IPS-18a (cell line): ENCODE measurements around the gene SIK3.

Experiments used
- H3K27ac ChIP-seq: one replicate; pipeline ENCODE4 v1.5.1; 2013; ENCODE audit warnings: low read length
- H3K27me3 ChIP-seq: one replicate; pipeline ENCODE4 v1.6.1; 2013; ENCODE audit warnings: mild to moderate bottlenecking, low read length; ENCODE audit not compliant: control insufficient read depth, insufficient read depth
- H3K36me3 ChIP-seq: one replicate; pipeline ENCODE4 v1.6.1; 2013; ENCODE audit warnings: low read depth, low read length; ENCODE audit not compliant: control insufficient read depth
- H3K4me1 ChIP-seq: one replicate; pipeline ENCODE4 v1.6.1; 2013; ENCODE audit warnings: low read depth, low read length; ENCODE audit not compliant: control insufficient read depth
- H3K4me3 ChIP-seq: one replicate; pipeline ENCODE4 v1.5.1; 2013; ENCODE audit warnings: low read length
- H3K9ac ChIP-seq: one replicate; pipeline ENCODE4 v1.6.1; 2013; ENCODE audit warnings: mild to moderate bottlenecking, low read length, moderate library complexity
- H3K9me3 ChIP-seq: one replicate; pipeline ENCODE4 v1.6.1; 2013; ENCODE audit warnings: low read depth, low read length; ENCODE audit not compliant: control insufficient read depth

The SIK3 gene

GRCh38 chr11:116864531-116864930, 233.7 kb downstream of the SIK3 start:
- Histone ChIP-seq H3K4me3 (no peak overlapping the region), H3K9me3 (no peaks in the 10 kb centered on the region), H3K9ac (no peak overlapping the region), H3K27me3 (no peaks in the 10 kb centered on the region), H3K36me3 (peaks cover 64% of the 10 kb centered on the region), H3K27ac (no peak overlapping the region), H3K4me1 (no peaks in the 10 kb centered on the region)

- Histone ChIP-seq H3K9ac (no peak overlapping the region), H3K27ac (no peak overlapping the region), H3K27me3 (no peaks in the 10 kb centered on the region), H3K4me1 (no peaks in the 10 kb centered on the region), H3K4me3 (no peak overlapping the region), H3K36me3 (peaks cover 66% of the 10 kb centered on the region), H3K9me3 (no peaks in the 10 kb centered on the region)
These were observed 235.3 kb downstream of the SIK3 start for GRCh38 chr11:116862951-116863350.

GRCh38 chr11:116862185-116862584, 236.0 kb downstream of the SIK3 start:
- Histone ChIP-seq H3K27me3 (no peaks in the 10 kb centered on the region), H3K9me3 (no peaks in the 10 kb centered on the region), H3K4me3 (no peak overlapping the region), H3K4me1 (no peaks in the 10 kb centered on the region), H3K9ac (no peak overlapping the region), H3K27ac (no peak overlapping the region), H3K36me3 (peaks cover 66% of the 10 kb centered on the region)

- Histone ChIP-seq H3K27ac (no peak overlapping the region), H3K36me3 (peaks cover 66% of the 10 kb centered on the region)
These were observed 236.7 kb downstream of the SIK3 start for GRCh38 chr11:116861539-116861938.

GRCh38 chr11:116860303-116860702, 237.9 kb downstream of the SIK3 start:
- Histone ChIP-seq H3K9me3 (no peaks in the 10 kb centered on the region), H3K27ac (no peak overlapping the region)

More at GRCh38 chr11:116861539-116861938, 236.7 kb downstream of the SIK3 start:
- Histone ChIP-seq H3K9me3 (no peaks in the 10 kb centered on the region), H3K27me3 (no peaks in the 10 kb centered on the region), H3K4me1 (no peaks in the 10 kb centered on the region), H3K9ac (no peak overlapping the region), H3K4me3 (no peak overlapping the region)

GRCh38 chr11:116859175-116859574, 239.1 kb downstream of the SIK3 start:
- H3K4me1 ChIP-seq: no peaks in the 10 kb centered on the region
- H3K27me3 ChIP-seq: no peaks in the 10 kb centered on the region
- no peaks in the 10 kb centered on the region for H3K9me3 ChIP-seq
- H3K4me3 ChIP-seq: no peak overlapping the region
- no peak overlapping the region for H3K27ac ChIP-seq
- peaks cover 60% of the 10 kb centered on the region for H3K36me3 ChIP-seq
- no peak overlapping the region for H3K9ac ChIP-seq

More at GRCh38 chr11:116860303-116860702, 237.9 kb downstream of the SIK3 start:
- Histone ChIP-seq H3K9ac (no peak overlapping the region), H3K4me1 (no peaks in the 10 kb centered on the region), H3K36me3 (peaks cover 68% of the 10 kb centered on the region), H3K4me3 (no peak overlapping the region), H3K27me3 (no peaks in the 10 kb centered on the region)

- peaks cover 52% of the 10 kb centered on the region for H3K36me3 ChIP-seq
- no peaks in the 10 kb centered on the region for H3K9me3 ChIP-seq
- H3K4me3 ChIP-seq: no peak overlapping the region
- H3K9ac ChIP-seq: no peak overlapping the region
- H3K4me1 ChIP-seq: no peaks in the 10 kb centered on the region
- no peaks in the 10 kb centered on the region for H3K27me3 ChIP-seq
- no peak overlapping the region for H3K27ac ChIP-seq
These were observed 240.3 kb downstream of the SIK3 start for GRCh38 chr11:116857936-116858335.

GRCh38 chr11:116857316-116857715, 240.9 kb downstream of the SIK3 start:
- H3K27ac ChIP-seq: no peak overlapping the region
- H3K9me3 ChIP-seq: no peaks in the 10 kb centered on the region
- no peak overlapping the region for H3K9ac ChIP-seq
- H3K27me3 ChIP-seq: no peaks in the 10 kb centered on the region
- H3K4me1 ChIP-seq: no peaks in the 10 kb centered on the region
- H3K4me3 ChIP-seq: no peak overlapping the region
- H3K36me3 ChIP-seq: peaks cover 49% of the 10 kb centered on the region

GRCh38 chr11:116856423-116856822, 241.8 kb downstream of the SIK3 start:
- Histone ChIP-seq H3K4me3 (no peak overlapping the region), H3K27me3 (no peaks in the 10 kb centered on the region), H3K36me3 (peaks cover 40% of the 10 kb centered on the region), H3K9ac (no peak overlapping the region), H3K27ac (no peak overlapping the region), H3K4me1 (no peaks in the 10 kb centered on the region), H3K9me3 (no peaks in the 10 kb centered on the region)

- Histone ChIP-seq H3K27ac (no peak overlapping the region), H3K4me1 (no peaks in the 10 kb centered on the region), H3K9me3 (no peaks in the 10 kb centered on the region), H3K9ac (no peak overlapping the region), H3K4me3 (no peak overlapping the region), H3K36me3 (peaks cover 30% of the 10 kb centered on the region), H3K27me3 (no peaks in the 10 kb centered on the region)
These were observed 242.8 kb downstream of the SIK3 start for GRCh38 chr11:116855413-116855812.

GRCh38 chr11:116853461-116854073, 244.7 kb downstream of the SIK3 start:
- Histone ChIP-seq H3K4me3 (no peak overlapping the region), H3K36me3 (peaks cover 30% of the 10 kb centered on the region), H3K27me3 (no peaks in the 10 kb centered on the region), H3K4me1 (no peaks in the 10 kb centered on the region), H3K27ac (no peak overlapping the region), H3K9ac (no peak overlapping the region), H3K9me3 (no peaks in the 10 kb centered on the region)

- Histone ChIP-seq H3K4me3 (no peak overlapping the region), H3K9ac (no peak overlapping the region), H3K27ac (no peak overlapping the region), H3K36me3 (peaks cover 23% of the 10 kb centered on the region), H3K27me3 (no peaks in the 10 kb centered on the region), H3K9me3 (no peaks in the 10 kb centered on the region), H3K4me1 (no peaks in the 10 kb centered on the region)
These were observed 245.8 kb downstream of the SIK3 start for GRCh38 chr11:116852261-116853031.
